Measurements from ENCODE around the gene PCGF6. TPM values are rescaled to one million over a fixed set of nuclear protein-coding genes. Genes with fewer than 3 reads are reported as not detected.

PCGF6 gene
- polyA plus RNA-seq, 1 of the 3 experiments (the other 2 are of a cell fraction) = 5.1 TPM

DNA sequence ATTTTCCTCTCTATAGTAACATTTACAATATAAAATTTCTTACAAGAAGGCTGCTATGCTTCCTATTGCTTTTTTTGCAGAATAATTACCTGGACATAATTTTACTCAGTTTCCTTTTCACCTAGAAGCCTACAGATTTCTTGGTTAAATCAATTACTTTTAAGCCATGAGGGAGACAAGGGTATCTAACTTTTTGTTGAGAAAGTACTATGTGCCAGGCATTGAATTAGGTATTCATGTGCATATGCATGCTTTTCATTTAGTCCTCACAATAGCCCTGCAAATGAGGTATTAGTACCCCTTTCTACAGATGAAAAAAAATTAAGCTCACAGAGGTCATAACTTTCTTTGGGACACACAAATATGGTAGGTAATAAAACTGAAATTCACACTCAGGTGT, 16.4 kb downstream of the PCGF6 start:
- no peak for DNase-seq
- Histone ChIP-seq H3K27me3 (ENCODE audit: insufficient read depth) (no peaks in the 10 kb centered on the region), H3K9me3 (no peaks in the 10 kb centered on the region), H3K9ac (no peak overlapping the region), H2AFZ (ENCODE audit: low read depth) (no peak overlapping the region), H3K27ac (ENCODE audit: low read depth in 2 of 2, low read length in 1 of 2) (0 out of 4 replicates have a peak overlapping the region, but pooled peaks of 1 of the 2 experiments have one; percentile 15), H3K9me2 (no peaks in the 10 kb centered on the region), H3K4me1 (ENCODE audit: control insufficient read depth in 1 of 2, insufficient read depth in 2 of 2, low read depth in 1 of 2, low read length in 1 of 2) (no peaks in the 10 kb centered on the region), H3K4me2 (no peak overlapping the region), H3K4me3 (ENCODE audit: low read depth in 2 of 2, low read length in 1 of 2) (no peak overlapping the region), H3K79me2 (ENCODE audit: insufficient read depth) (peaks cover 16% of the 10 kb centered on the region; the same call in 1 of the 2 replicates), H4K20me1 (ENCODE audit: insufficient read depth) (no peaks in the 10 kb centered on the region), H3F3A (replicated peaks; ENCODE audit: insufficient read depth) (peaks cover 9% of the 10 kb centered on the region), H3K36me3 (replicated peaks in 1 of 2; ENCODE audit: control insufficient read depth in 1 of 2, insufficient read depth in 2 of 2, low read length in 1 of 2) (peaks cover 20 to 48% of the 10 kb centered on the region in 2 experiments)
- TF ChIP-seq, protein P1, sequence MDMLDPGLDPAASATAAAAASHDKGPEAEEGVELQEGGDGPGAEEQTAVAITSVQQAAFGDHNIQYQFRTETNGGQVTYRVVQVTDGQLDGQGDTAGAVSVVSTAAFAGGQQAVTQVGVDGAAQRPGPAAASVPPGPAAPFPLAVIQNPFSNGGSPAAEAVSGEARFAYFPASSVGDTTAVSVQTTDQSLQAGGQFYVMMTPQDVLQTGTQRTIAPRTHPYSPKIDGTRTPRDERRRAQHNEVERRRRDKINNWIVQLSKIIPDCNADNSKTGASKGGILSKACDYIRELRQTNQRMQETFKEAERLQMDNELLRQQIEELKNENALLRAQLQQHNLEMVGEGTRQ (IDR thresholded peaks at IDR 0.05; ENCODE audit: borderline replicate concordance, low read depth, low read length) = no peak
- TF ChIP-seq CHD2 (IDR thresholded peaks at IDR 0.05; ENCODE audit: low read length, partially characterized antibody) = no peak
- TF ChIP-seq YY1 (IDR thresholded peaks at IDR 0.05; ENCODE audit: low read depth) = no peak
- TF ChIP-seq SIN3A (IDR thresholded peaks at IDR 0.05; ENCODE audit: borderline replicate concordance, low read depth, low read length) = no peak
- POLR2A ChIA-PET = interaction anchor here (0.6 to 0.7 kb wide), 2 partner anchors 57 to 480 kb away, joined by 3 read pairs; partner anchors contain the start of gene BORCS7
- CTCF ChIA-PET = interaction anchor here (0.6 to 4.5 kb wide), 42 partner anchors 8 to 1826 kb away, joined by 3 to 50 read pairs (median 4); partner anchors contain the start of genes CNNM2, CYP17A1, INA and NT5C2

DNA sequence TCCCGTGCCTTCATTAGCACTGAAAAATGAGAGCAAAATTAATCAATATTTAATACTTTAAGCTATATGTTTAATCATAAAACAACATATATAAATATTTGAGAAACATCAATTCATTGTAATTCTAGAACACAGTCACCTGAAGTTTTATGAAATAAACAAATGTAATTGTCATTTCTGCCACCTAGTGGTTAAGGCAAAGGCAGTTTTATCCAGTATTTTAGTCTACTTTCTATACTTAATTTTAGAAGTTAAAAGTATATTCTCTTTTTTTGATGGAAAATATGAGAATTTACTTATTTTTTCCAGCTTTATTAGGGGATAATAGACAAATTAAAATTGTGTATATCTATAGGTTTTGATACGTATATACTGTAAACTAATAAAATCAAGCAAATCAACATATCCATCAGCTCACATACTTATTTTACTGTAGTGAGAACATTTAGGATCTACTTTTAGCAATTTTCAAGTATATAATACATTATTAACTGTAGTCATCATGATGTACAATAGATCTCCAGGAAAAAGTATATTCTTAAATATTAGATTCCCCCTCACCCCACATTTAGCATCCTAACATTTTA, 16.9 kb downstream of the PCGF6 start:
- Histone ChIP-seq H2AFZ (ENCODE audit: low read depth) (no peak overlapping the region), H3K27ac (ENCODE audit: low read depth in 2 of 2, low read length in 1 of 2) (0 out of 4 replicates have a peak overlapping the region, but pooled peaks of 1 of the 2 experiments have one; percentile 15), H3K9me2 (no peaks in the 10 kb centered on the region), H3K4me2 (no peak overlapping the region), H3K9ac (no peak overlapping the region), H3K4me3 (ENCODE audit: low read depth in 2 of 2, low read length in 1 of 2) (no peak overlapping the region; a peak in 1 of 4 replicates), H3K4me1 (ENCODE audit: control insufficient read depth in 1 of 2, insufficient read depth in 2 of 2, low read depth in 1 of 2, low read length in 1 of 2) (no peaks in the 10 kb centered on the region), H3F3A (replicated peaks; ENCODE audit: insufficient read depth) (peaks cover 9% of the 10 kb centered on the region), H4K20me1 (ENCODE audit: insufficient read depth) (no peaks in the 10 kb centered on the region), H3K79me2 (ENCODE audit: insufficient read depth) (peaks cover 16% of the 10 kb centered on the region; the same call in 1 of the 2 replicates), H3K36me3 (replicated peaks in 1 of 2; ENCODE audit: control insufficient read depth in 1 of 2, insufficient read depth in 2 of 2, low read length in 1 of 2) (peaks cover 20 to 48% of the 10 kb centered on the region in 2 experiments), H3K27me3 (ENCODE audit: insufficient read depth) (no peaks in the 10 kb centered on the region), H3K9me3 (no peaks in the 10 kb centered on the region)
- ChIA-PET CTCF (interaction anchor here (0.6 to 4.5 kb wide), 49 partner anchors 8 to 1825 kb away, joined by 3 to 50 read pairs (median 4); partner anchors contain the start of genes CNNM2, CYP17A1, INA and NT5C2), POLR2A (interaction anchor here (0.6 to 0.7 kb wide), 2 partner anchors 56 to 480 kb away, joined by 3 read pairs; partner anchors contain the start of gene BORCS7)
- peak; percentile 42 for DNase-seq
- 94% methylated on average over 2 of the region's 2 CpGs for WGBS (ENCODE audit: low lambda C conversion rate)
- TF ChIP-seq SMC3 (IDR thresholded peaks at IDR 0.05; ENCODE audit: low read depth, low read length) (0 out of 2 replicates have a peak, but pooled peaks have one; percentile 23), RXRA (IDR thresholded peaks at IDR 0.05; ENCODE audit: borderline replicate concordance, low read depth) (no peak), TCF12 (IDR thresholded peaks at IDR 0.05) (no peak), FOSL2 (IDR thresholded peaks at IDR 0.05; ENCODE audit: borderline replicate concordance, low read depth) (no peak), EP300 (IDR thresholded peaks at IDR 0.05; ENCODE audit: borderline replicate concordance in 1 of 2, low read depth in 1 of 2, low read length in 1 of 2) (no peak), CHD2 (IDR thresholded peaks at IDR 0.05; ENCODE audit: low read length, partially characterized antibody) (no peak), ELF1 (IDR thresholded peaks at IDR 0.05) (no peak), RAD21 (IDR thresholded peaks at IDR 0.05; ENCODE audit: low read length) (peak; percentile 58), NFIC (IDR thresholded peaks at IDR 0.05; ENCODE audit: borderline replicate concordance) (no peak), TAF1 (IDR thresholded peaks at IDR 0.05; ENCODE audit: borderline replicate concordance, low read depth, low read length) (no peak), MXI1 (IDR thresholded peaks at IDR 0.05; ENCODE audit: low read depth, low read length) (no peak), MEF2A (IDR thresholded peaks at IDR 0.05; ENCODE audit: borderline replicate concordance, low read depth) (no peak), FOXJ3 (CRISPR knock-in tag; IDR thresholded peaks at IDR 0.05) (no peak), NRF1 (IDR thresholded peaks at IDR 0.05; ENCODE audit: low read depth, low read length) (no peak), JUND (IDR thresholded peaks at IDR 0.05) (no peak), RFX5 (IDR thresholded peaks at IDR 0.05; ENCODE audit: low read length) (no peak)
- TF ChIP-seq, protein P2, sequence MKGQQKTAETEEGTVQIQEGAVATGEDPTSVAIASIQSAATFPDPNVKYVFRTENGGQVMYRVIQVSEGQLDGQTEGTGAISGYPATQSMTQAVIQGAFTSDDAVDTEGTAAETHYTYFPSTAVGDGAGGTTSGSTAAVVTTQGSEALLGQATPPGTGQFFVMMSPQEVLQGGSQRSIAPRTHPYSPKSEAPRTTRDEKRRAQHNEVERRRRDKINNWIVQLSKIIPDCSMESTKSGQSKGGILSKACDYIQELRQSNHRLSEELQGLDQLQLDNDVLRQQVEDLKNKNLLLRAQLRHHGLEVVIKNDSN (IDR thresholded peaks at IDR 0.05; ENCODE audit: borderline replicate concordance, low read depth) = no peak
- TF ChIP-seq, protein P3, sequence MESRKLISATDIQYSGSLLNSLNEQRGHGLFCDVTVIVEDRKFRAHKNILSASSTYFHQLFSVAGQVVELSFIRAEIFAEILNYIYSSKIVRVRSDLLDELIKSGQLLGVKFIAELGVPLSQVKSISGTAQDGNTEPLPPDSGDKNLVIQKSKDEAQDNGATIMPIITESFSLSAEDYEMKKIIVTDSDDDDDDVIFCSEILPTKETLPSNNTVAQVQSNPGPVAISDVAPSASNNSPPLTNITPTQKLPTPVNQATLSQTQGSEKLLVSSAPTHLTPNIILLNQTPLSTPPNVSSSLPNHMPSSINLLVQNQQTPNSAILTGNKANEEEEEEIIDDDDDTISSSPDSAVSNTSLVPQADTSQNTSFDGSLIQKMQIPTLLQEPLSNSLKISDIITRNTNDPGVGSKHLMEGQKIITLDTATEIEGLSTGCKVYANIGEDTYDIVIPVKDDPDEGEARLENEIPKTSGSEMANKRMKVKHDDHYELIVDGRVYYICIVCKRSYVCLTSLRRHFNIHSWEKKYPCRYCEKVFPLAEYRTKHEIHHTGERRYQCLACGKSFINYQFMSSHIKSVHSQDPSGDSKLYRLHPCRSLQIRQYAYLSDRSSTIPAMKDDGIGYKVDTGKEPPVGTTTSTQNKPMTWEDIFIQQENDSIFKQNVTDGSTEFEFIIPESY (IDR thresholded peaks at IDR 0.05; ENCODE audit: borderline replicate concordance, low read depth) = no peak
- TF ChIP-seq, protein P4, sequence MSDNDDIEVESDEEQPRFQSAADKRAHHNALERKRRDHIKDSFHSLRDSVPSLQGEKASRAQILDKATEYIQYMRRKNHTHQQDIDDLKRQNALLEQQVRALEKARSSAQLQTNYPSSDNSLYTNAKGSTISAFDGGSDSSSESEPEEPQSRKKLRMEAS (IDR thresholded peaks at IDR 0.05; ENCODE audit: low read depth) = no peak
- TF ChIP-seq, protein P5, sequence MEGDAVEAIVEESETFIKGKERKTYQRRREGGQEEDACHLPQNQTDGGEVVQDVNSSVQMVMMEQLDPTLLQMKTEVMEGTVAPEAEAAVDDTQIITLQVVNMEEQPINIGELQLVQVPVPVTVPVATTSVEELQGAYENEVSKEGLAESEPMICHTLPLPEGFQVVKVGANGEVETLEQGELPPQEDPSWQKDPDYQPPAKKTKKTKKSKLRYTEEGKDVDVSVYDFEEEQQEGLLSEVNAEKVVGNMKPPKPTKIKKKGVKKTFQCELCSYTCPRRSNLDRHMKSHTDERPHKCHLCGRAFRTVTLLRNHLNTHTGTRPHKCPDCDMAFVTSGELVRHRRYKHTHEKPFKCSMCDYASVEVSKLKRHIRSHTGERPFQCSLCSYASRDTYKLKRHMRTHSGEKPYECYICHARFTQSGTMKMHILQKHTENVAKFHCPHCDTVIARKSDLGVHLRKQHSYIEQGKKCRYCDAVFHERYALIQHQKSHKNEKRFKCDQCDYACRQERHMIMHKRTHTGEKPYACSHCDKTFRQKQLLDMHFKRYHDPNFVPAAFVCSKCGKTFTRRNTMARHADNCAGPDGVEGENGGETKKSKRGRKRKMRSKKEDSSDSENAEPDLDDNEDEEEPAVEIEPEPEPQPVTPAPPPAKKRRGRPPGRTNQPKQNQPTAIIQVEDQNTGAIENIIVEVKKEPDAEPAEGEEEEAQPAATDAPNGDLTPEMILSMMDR (IDR thresholded peaks at IDR 0.05) = peak; percentile 83

Measured in SK-N-SH (cell line).